Amygdala (tissue), 56 donors: ENCODE measurements around the gene HAUS6.
A peak's percentile ranks its signal among the peaks of the same experiment; 100 is the strongest.
"Not testable (repeated sequence)": the region's sequence is repeated elsewhere in the genome, so short reads cannot be mapped to it uniquely, and the experiment has no call there.

Experiments
- DNase-seq, 56 donors: peaks; one replicate each; lab custom pipeline; 2025; lab: John Stamatoyannopoulos, UW

The HAUS6 gene

GRCh38 chr9:19048966-19049916 is 53.5 kb downstream of the HAUS6 start, which contains the start of gene RRAGA:
RRAGA (plus strand) TSS chr9:19049427; CDS start chr9:19049660, 233 bp downstream.
- peak; percentile 37 to 98 (median 88) for DNase-seq

- DNase-seq, result no peak
Observed at GRCh38 chr9:19036611-19037010, 66.1 kb downstream of the HAUS6 start.

- no peak for DNase-seq
Observed at GRCh38 chr9:19033015-19033414, 69.7 kb downstream of the HAUS6 start, which contains the start of gene SAXO1. SAXO1 (minus strand) TSS chr9:19033209; CDS start chr9:19032908, 301 bp downstream.

GRCh38 chr9:19032406-19032805 is 70.3 kb downstream of the HAUS6 start:
- no peak for DNase-seq

GRCh38 chr9:19030899-19031298 is 71.8 kb downstream of the HAUS6 start:
- no peak for DNase-seq

- DNase-seq, result peak in 20 of 56 donors; percentile 2 to 68 (median 14)
Observed at GRCh38 chr9:19028835-19029451, 73.8 kb downstream of the HAUS6 start.

GRCh38 chr9:19027825-19028224 is 74.9 kb downstream of the HAUS6 start:
- DNase-seq, result no peak

GRCh38 chr9:19026375-19026774 is 76.3 kb downstream of the HAUS6 start:
- no peak for DNase-seq

- DNase-seq, result no peak
Observed at GRCh38 chr9:19023078-19023477, 79.6 kb downstream of the HAUS6 start.

- DNase-seq, result no peak
Observed at GRCh38 chr9:19022206-19022605, 80.5 kb downstream of the HAUS6 start.

GRCh38 chr9:19021649-19022048 is 81.1 kb downstream of the HAUS6 start:
- DNase-seq, result not testable (repeated sequence)

- no peak for DNase-seq
Observed at GRCh38 chr9:19020886-19021455, 81.7 kb downstream of the HAUS6 start.

GRCh38 chr9:19018201-19018600 is 84.5 kb downstream of the HAUS6 start:
- no peak for DNase-seq

GRCh38 chr9:19009391-19009965 is 93.2 kb downstream of the HAUS6 start:
- no peak for DNase-seq
